ENCODE data around the gene SH2B2.
"Not testable (repeated sequence)": the region's sequence is repeated elsewhere in the genome, so short reads cannot be mapped to it uniquely, and the experiment has no call there.

The SH2B2 gene

GRCh38 chr7:102305414-102306268, 19.0 kb downstream of the SH2B2 start:
- DNase-seq (ENCODE audit: low read depth in 2 of 2, low spot score in 1 of 2), result no peak

GRCh38 chr7:102306916-102307677, 20.4 kb downstream of the SH2B2 start:
- DNase-seq (ENCODE audit: low read depth in 2 of 2, low spot score in 1 of 2), result no peak

GRCh38 chr7:102310414-102310815, 23.7 kb downstream of the SH2B2 start:
- DNase-seq (ENCODE audit: low read depth in 2 of 2, low spot score in 1 of 2), result no peak

GRCh38 chr7:102312317-102312716, 25.6 kb downstream of the SH2B2 start:
- DNase-seq (ENCODE audit: low read depth in 2 of 2, low spot score in 1 of 2), result no peak

GRCh38 chr7:102313997-102314780, 27.5 kb downstream of the SH2B2 start:
- DNase-seq (ENCODE audit: low read depth in 2 of 2, low spot score in 1 of 2), result no peak

GRCh38 chr7:102317231-102318059, 30.8 kb downstream of the SH2B2 start:
- DNase-seq (ENCODE audit: low read depth in 2 of 2, low spot score in 1 of 2), result no peak

- DNase-seq (ENCODE audit: low read depth in 2 of 2, low spot score in 1 of 2), result no peak
Observed at GRCh38 chr7:102318482-102318971, 31.9 kb downstream of the SH2B2 start.

GRCh38 chr7:102319671-102320070, 33.0 kb downstream of the SH2B2 start:
- DNase-seq (ENCODE audit: low read depth in 2 of 2, low spot score in 1 of 2), result no peak

- no peak for DNase-seq (ENCODE audit: low read depth in 2 of 2, low spot score in 1 of 2)
Observed at GRCh38 chr7:102320181-102320580, 33.5 kb downstream of the SH2B2 start.

- DNase-seq (ENCODE audit: low read depth in 2 of 2, low spot score in 1 of 2), result no peak
Observed at GRCh38 chr7:102320601-102321350, 34.1 kb downstream of the SH2B2 start.

GRCh38 chr7:102321351-102322201, 34.9 kb downstream of the SH2B2 start:
- no peak for DNase-seq (ENCODE audit: low read depth in 2 of 2, low spot score in 1 of 2)

GRCh38 chr7:102322202-102322715, 35.6 kb downstream of the SH2B2 start:
- DNase-seq (ENCODE audit: low read depth in 2 of 2, low spot score in 1 of 2), result no peak

GRCh38 chr7:102323914-102324195, 37.2 kb downstream of the SH2B2 start:
- no peak for DNase-seq (ENCODE audit: low read depth in 2 of 2, low spot score in 1 of 2)

- not testable (repeated sequence) for DNase-seq (ENCODE audit: low read depth in 2 of 2, low spot score in 1 of 2)
Observed at GRCh38 chr7:102325106-102325505, 38.4 kb downstream of the SH2B2 start.

GRCh38 chr7:102326157-102326889, 39.7 kb downstream of the SH2B2 start:
- no peak for DNase-seq (ENCODE audit: low read depth in 2 of 2, low spot score in 1 of 2)

- DNase-seq (ENCODE audit: low read depth in 2 of 2, low spot score in 1 of 2), result not testable (repeated sequence)
Observed at GRCh38 chr7:102327183-102327582, 40.5 kb downstream of the SH2B2 start.

- not testable (repeated sequence) for DNase-seq (ENCODE audit: low read depth in 2 of 2, low spot score in 1 of 2)
Observed at GRCh38 chr7:102328863-102329262, 42.2 kb downstream of the SH2B2 start.

GRCh38 chr7:102329366-102329765, 42.7 kb downstream of the SH2B2 start:
- DNase-seq (ENCODE audit: low read depth in 2 of 2, low spot score in 1 of 2), result not testable (repeated sequence)
